Spleen (tissue), 11 donors: ENCODE data around the gene EXOC1L. TPM values are rescaled to one million over a fixed set of nuclear protein-coding genes. Genes with fewer than 3 reads are reported as not detected.

Source experiments
- DNase-seq: peaks from one replicate; pipeline ENCODE4 v3.0.0-alpha.2; 2020
- H3K27ac ChIP-seq, 8 donors: fragments of 200-600 bp; sonication (generic) in 7 of 8; 1 replicate in 4 of 8; 2 replicates in 4 of 8; pipeline versions ENCODE4 v1.5.0 to v1.8.0; 2016 to 2021; ENCODE audit warnings: inconsistent platforms in 4 of 8, mild to moderate bottlenecking in 4 of 8, moderate library complexity in 1 of 8
- H3K27me3 ChIP-seq, 7 donors: fragments of 200-600 bp; sonication (generic) in 6 of 7; replicated peaks in 1 of 7; 1 replicate in 4 of 7; 2 replicates in 3 of 7; pipeline versions ENCODE4 v1.5.0 to v1.8.0; 2016 to 2021; ENCODE audit warnings: inconsistent platforms in 3 of 7, mild to moderate bottlenecking in 1 of 7
- H3K36me3 ChIP-seq, 6 donors: fragments of 200-600 bp; sonication (generic) in 5 of 6; 1 replicate in 4 of 6; 2 replicates in 2 of 6; pipeline versions ENCODE4 v1.5.0 to v1.8.0; 2016 to 2021; ENCODE audit warnings: inconsistent platforms in 2 of 6
- H3K4me1 ChIP-seq, 6 donors: fragments of 200-600 bp; sonication (generic) in 5 of 6; 1 replicate in 3 of 6; 2 replicates in 3 of 6; pipeline versions ENCODE4 v1.5.0 to v1.8.0; 2016 to 2021; ENCODE audit warnings: inconsistent platforms in 3 of 6
- H3K4me3 ChIP-seq, 8 donors: fragments of 200-600 bp; sonication (generic) in 7 of 8; 1 replicate in 4 of 8; 2 replicates in 4 of 8; pipeline versions ENCODE4 v1.5.0 to v1.8.0; 2016 to 2021; ENCODE audit warnings: inconsistent platforms in 4 of 8, mild to moderate bottlenecking in 4 of 8, moderate library complexity in 2 of 8
- H3K9me3 ChIP-seq, 8 donors: fragments of 200-600 bp; sonication (generic) in 7 of 8; 1 replicate in 4 of 8; 2 replicates in 4 of 8; pipeline versions ENCODE4 v1.5.0 to v1.8.0; 2016 to 2021; ENCODE audit warnings: inconsistent platforms in 4 of 8
- CTCF ChIP-seq, 11 experiments: fragments of 200-600 bp in 7 of 11; fragments of 450-650 bp in 4 of 11; sonication (generic) in 4 of 11; IDR thresholded peaks in 8 of 11; conservative IDR thresholded peaks in 3 of 11; 1 replicate in 7 of 11; 2 replicates in 4 of 11; pipeline versions ENCODE4 v1.4.0 to v1.8.0; 2016 to 2021; ENCODE audit warnings: antibody characterized with exemption in 11 of 11, inconsistent platforms in 4 of 11, mild to moderate bottlenecking in 1 of 11
- POLR2A ChIP-seq, 3 donors: fragments of 450-650 bp; IDR thresholded peaks; one replicate each; pipeline ENCODE4 v1.5.1; 2017; ENCODE audit warnings: antibody characterized with exemption in 3 of 3, mild to moderate bottlenecking in 1 of 3
- POLR2AphosphoS5 ChIP-seq, 3 donors: sonication (generic); formaldehyde crosslinking; IDR thresholded peaks; one replicate each; pipeline ENCODE4 v1.5.1; 2017; ENCODE audit warnings: antibody characterized with exemption in 3 of 3
- WGBS, 5 donors: extraction: QIAGEN DNeasy Blood & Tissue Kit in 3 of 5; methylation state at CpG; one replicate each; pipeline versions ENCODE4 v1.1.5 to v1.1.7; 2013 to 2018; 5-methylcytosine and 5-hydroxymethylcytosine counted together
- intact Hi-C: fragments of 100-400 bp; cut with DNase I; formaldehyde crosslinking; loops from one replicate; pipeline ENCODE4 v1.15.0; 2023; ENCODE audit warnings: low total_unique reads
- polyA plus RNA-seq, 3 donors: library from polyadenylated mRNA; stranded (reverse); fragments of 200-250 nt; gene quantifications; one replicate each; pipeline ENCODE4 v1.2.1, GENCODE V29; 2013
- total RNA-seq, 7 donors: library from RNA; depleted of rRNA in 3 of 7; stranded (reverse); fragments of >200 nt in 3 of 7; fragmentation: NEBNext Ultra II Directional in 4 of 7; extraction: Animal tissue kit (Norgen Biotek cat#: 25700) in 4 of 7; gene quantifications; one replicate each; pipeline versions ENCODE4 v1.1.0 to v1.2.1, GENCODE V29; 2016 to 2021
- donor health status: healthy with polysubstance abuse.
- donor health status: DM: no; HTN: no; CAD: no; lungs with moderate emphysema.
- donor health status: DM: no; HTN: no; CAD: no.
- donor health status: Bipolar disorder and iron deficiency.
- donor health status: healthy.
- donor health status: DM: no; HTN: no; CAD: no.
- donor health status: DM: yes; HTN: yes; CAD: no.

EXOC1L gene
- total and polyA plus RNA-seq, 10 donors: not detected

DNA sequence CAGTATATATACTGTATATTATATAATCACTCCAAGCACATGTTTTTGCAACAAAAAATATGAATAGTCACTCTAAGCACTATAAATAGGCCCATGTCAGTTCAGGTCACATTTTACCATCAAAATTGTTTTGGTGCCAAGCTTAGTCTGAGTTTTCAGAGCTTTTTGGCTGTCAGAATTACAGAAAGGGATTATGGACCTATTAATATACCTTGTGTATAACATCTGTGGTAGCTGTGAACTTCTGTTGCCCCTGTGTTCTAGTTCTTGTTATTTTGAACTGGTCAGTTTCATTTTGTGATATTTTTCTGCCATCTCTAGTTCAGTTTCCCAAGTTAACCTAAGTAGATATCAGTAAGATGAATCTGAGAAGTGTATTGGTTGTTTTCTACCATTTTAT, 56.8 kb downstream of the EXOC1L start:
- no peaks in the 10 kb centered on the region for H3K27me3 ChIP-seq
- peaks cover 3 to 94% (median 61%) of the 10 kb centered on the region in 6 donors for H3K36me3 ChIP-seq
- DNase-seq: no peak
- no peaks in the 10 kb centered on the region for H3K4me1 ChIP-seq
- intact Hi-C loops: no loop called here
- TF ChIP-seq POLR2A (IDR thresholded peaks at IDR 0.05) (no peak), CTCF (IDR thresholded peaks at IDR 0.05 in 8 of 11, conservative IDR thresholded peaks at IDR 0.05 in 3 of 11) (no peak), POLR2AphosphoS5 (IDR thresholded peaks at IDR 0.05) (no peak)
- no peak overlapping the region for H3K27ac ChIP-seq
- H3K9me3 ChIP-seq: no peaks in the 10 kb centered on the region
- no peak overlapping the region for H3K4me3 ChIP-seq

DNA sequence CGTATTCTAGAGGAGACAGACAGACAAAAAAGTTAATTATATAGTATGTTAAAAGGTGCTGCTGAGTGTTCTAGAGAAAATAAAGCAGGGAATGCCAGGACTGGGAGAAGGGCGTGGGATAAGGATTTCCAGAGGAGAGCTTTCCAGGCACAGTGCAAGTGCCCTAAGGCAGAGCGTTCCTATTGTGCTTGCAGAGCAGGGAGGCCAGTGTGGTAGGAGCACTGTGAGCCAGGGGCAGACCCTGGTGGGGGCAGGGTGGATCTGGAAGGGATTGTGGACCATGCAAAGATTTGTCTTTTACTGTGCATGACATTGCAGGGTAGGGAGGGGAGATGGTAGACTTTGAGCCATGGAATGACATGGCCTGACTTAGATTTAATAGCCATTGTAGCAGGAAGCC, 59.6 kb downstream of the EXOC1L start:
- Histone ChIP-seq H3K4me3 (no peak overlapping the region), H3K27me3 (no peaks in the 10 kb centered on the region), H3K4me1 (no peaks in the 10 kb centered on the region), H3K27ac (no peak overlapping the region), H3K9me3 (no peaks in the 10 kb centered on the region), H3K36me3 (peaks cover 3 to 94% (median 63%) of the 10 kb centered on the region in 6 donors)
- TF ChIP-seq POLR2AphosphoS5 (IDR thresholded peaks at IDR 0.05): no peak
- no peak for TF ChIP-seq CTCF (IDR thresholded peaks at IDR 0.05 in 8 of 11, conservative IDR thresholded peaks at IDR 0.05 in 3 of 11)
- TF ChIP-seq POLR2A (IDR thresholded peaks at IDR 0.05): no peak
- WGBS, 5 donors: 94 to 97% (median 96%) methylated on average over 3 of the region's 3 CpGs
- intact Hi-C loops: no loop called here
- no peak for DNase-seq

DNA sequence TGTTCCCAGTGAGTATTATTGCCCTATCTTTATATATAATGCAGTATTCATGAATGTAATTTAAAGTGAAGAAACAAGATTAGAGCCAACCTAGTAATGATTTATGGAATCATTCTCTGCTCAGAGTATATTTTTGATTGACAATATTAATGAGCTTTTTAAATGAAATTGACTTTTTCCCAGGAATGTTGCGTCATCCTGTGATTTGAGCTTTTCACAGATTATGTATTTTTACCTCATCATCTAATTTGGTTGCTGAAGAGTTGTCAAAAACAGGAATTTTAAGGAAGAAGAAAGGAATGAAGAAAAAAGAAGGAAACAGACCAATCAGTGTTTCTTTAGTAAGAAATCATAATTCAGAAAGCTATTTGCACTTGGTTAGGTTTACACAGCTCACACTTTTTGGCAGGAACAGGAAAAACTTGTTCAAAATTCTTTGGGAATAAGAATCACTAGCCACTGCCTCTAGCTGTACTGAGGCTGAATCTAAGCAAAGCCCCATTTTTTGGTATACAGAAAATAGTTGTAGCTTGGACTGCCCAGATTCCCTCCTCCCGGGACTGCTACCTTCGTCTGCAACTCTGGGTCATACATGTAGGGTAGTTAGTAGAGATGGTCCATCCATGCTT, 61.2 kb downstream of the EXOC1L start:
- Histone ChIP-seq H3K4me1 (no peaks in the 10 kb centered on the region), H3K27me3 (no peaks in the 10 kb centered on the region), H3K36me3 (peaks cover 3 to 94% (median 60%) of the 10 kb centered on the region in 6 donors), H3K27ac (no peak overlapping the region), H3K4me3 (no peak overlapping the region), H3K9me3 (no peaks in the 10 kb centered on the region)
- intact Hi-C loops: no loop called here
- no peak for DNase-seq
- WGBS, 5 donors: 87 to 99% (median 94%) methylated on average over 3 of the region's 3 CpGs
- no peak for TF ChIP-seq CTCF (IDR thresholded peaks at IDR 0.05 in 8 of 11, conservative IDR thresholded peaks at IDR 0.05 in 3 of 11)

GRCh38 chr4:55884093-55884850, 64.7 kb downstream of the EXOC1L start:
- TF ChIP-seq CTCF (IDR thresholded peaks at IDR 0.05 in 8 of 11, conservative IDR thresholded peaks at IDR 0.05 in 3 of 11): no peak
- no peak for TF ChIP-seq POLR2A (IDR thresholded peaks at IDR 0.05)
- TF ChIP-seq POLR2AphosphoS5 (IDR thresholded peaks at IDR 0.05): no peak

More at GRCh38 chr4:55884093-55884850, 64.7 kb downstream of the EXOC1L start:
- 73 to 81% (median 76%) methylated on average over 2 of the region's 2 CpGs for WGBS, 5 donors
- Histone ChIP-seq H3K4me1 (no peaks in the 10 kb centered on the region), H3K27me3 (no peaks in the 10 kb centered on the region), H3K4me3 (no peak overlapping the region), H3K27ac (no peak overlapping the region), H3K36me3 (peaks cover 0 to 85% (median 45%) of the 10 kb centered on the region in 6 donors), H3K9me3 (no peaks in the 10 kb centered on the region)
- no peak for DNase-seq
- intact Hi-C loops: no loop called here
